Activated T-cell treated with anti-CD3 and anti-CD28 coated beads, Interleukin-2, amount 50 U/mL, for 4 hours (primary cell): ENCODE results near the gene C17orf113. TPM values are rescaled to one million over a fixed set of nuclear protein-coding genes. Genes with fewer than 3 reads are reported as not detected.
"Not testable (repeated sequence)": the region's sequence is repeated elsewhere in the genome, so short reads cannot be mapped to it uniquely, and the experiment has no call there.

Experiments
- ATAC-seq, 2 donors: fragments of 200-7000 bp; cut with Tn5 transposase; one replicate each; pipeline ENCODE4 v1.10.0; 2021
- DNase-seq: peaks from one replicate; pipeline ENCODE4 v3.0.0-alpha.2; 2020
- H3K27me3 Mint-ChIP-seq: one replicate; pipeline ENCODE4 v1.8.0; 2021; ENCODE audit warnings: low read depth, mixed read lengths
- H3K36me3 Mint-ChIP-seq: one replicate; pipeline ENCODE4 v1.8.0; 2022; ENCODE audit warnings: mixed read lengths; ENCODE audit not compliant: insufficient read depth
- H3K4me1 Mint-ChIP-seq: one replicate; pipeline ENCODE4 v1.8.0; 2021; ENCODE audit warnings: low read depth, mixed read lengths
- H3K4me3 Mint-ChIP-seq: one replicate; pipeline ENCODE4 v1.8.0; 2021; ENCODE audit warnings: mild to moderate bottlenecking, moderate library complexity, mixed read lengths
- H3K9me3 Mint-ChIP-seq: one replicate; pipeline ENCODE4 v1.8.0; 2021; ENCODE audit warnings: mixed read lengths
- total RNA-seq, 3 donors: library from RNA; stranded (reverse); gene quantifications; one replicate each; pipeline ENCODE4 v1.2.1, GENCODE V29; 2021

The C17orf113 gene
- total RNA-seq, 3 donors from 2014 or later = 0.08 to 0.13 TPM; not detected in 1

DNA sequence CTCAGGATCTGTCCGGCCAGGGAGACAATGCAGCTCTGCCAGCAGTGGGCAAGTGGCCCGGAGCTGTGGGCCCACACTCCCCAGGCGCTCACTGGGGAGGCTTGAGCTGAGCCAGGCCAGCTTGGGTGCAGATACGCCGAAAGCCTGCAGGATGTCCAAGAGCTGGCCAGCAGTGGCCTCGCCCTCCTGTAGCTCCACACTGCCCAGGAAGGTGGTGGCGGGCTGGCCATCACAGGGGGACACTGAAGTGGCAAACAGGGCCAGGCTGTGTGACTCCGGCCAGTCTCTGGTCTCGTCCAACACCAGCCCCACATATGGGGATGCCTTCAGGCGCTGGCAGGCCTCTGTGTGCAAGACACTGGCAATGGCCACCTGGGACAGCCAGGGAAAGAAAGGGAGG lies 9.6 kb downstream of the C17orf113 start:
- ATAC-seq = no peak
- no peaks in the 10 kb centered on the region for H3K9me3 Mint-ChIP-seq
- no peaks in the 10 kb centered on the region for H3K4me1 Mint-ChIP-seq
- H3K27me3 Mint-ChIP-seq = peaks cover 11% of the 10 kb centered on the region
- H3K4me3 Mint-ChIP-seq = no peak overlapping the region
- no peaks in the 10 kb centered on the region for H3K36me3 Mint-ChIP-seq
- DNase-seq = no peak

DNA sequence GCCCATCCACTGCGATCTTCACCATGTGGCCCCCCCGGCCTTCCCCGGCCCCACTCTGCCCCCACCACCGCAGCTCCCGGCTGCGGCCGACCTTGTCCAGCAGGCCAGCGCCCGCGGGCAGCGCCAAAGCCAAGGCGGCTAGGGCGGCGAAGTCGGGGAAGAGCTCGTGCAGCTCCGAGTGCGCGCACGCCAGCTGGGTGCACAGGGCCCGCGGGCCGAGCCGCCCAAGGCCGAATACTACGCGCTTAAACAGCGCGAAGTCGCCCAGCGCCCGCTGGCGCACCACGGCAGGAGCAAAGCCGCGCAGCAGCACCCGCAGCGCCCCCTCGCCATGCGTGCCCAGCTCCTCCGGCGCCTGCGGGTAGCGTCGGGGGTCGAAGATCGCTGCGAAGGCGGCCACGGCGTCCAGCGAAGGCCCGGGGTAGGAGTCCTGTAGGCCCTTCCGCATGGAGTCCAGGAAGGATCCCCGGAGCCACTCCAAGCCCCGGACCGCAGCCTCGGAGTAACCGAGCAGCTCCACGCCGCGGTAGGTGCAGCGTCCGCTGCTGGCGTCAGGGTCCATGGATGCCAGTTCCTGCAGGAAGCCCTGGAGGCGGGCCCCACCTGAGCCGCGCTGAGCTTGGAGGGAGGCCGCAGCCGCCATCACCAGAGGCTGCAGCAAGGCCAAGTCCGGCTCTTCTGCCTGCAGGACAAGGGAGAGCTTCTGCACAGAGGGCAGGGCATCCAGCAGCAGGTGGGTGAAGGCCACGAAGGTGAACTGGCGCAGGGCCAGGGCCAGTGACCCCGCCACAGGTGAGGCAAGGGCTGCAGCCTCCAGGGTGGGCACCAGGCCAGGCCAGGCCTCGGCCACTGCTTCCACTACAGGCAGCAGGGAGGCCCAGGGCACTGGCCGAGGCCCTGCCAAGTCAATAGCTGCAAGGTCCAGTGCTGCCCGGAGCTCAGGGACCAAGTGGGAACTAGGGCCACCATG lies 10.3 kb downstream of the C17orf113 start:
- DNase-seq (no peak), ATAC-seq (peak in 1 of 2 donors; percentile 48)
- Mint-ChIP-seq H3K4me3 (no peak overlapping the region), H3K27me3 (peaks cover 13% of the 10 kb centered on the region), H3K9me3 (no peaks in the 10 kb centered on the region), H3K36me3 (no peaks in the 10 kb centered on the region), H3K4me1 (no peaks in the 10 kb centered on the region)

DNA sequence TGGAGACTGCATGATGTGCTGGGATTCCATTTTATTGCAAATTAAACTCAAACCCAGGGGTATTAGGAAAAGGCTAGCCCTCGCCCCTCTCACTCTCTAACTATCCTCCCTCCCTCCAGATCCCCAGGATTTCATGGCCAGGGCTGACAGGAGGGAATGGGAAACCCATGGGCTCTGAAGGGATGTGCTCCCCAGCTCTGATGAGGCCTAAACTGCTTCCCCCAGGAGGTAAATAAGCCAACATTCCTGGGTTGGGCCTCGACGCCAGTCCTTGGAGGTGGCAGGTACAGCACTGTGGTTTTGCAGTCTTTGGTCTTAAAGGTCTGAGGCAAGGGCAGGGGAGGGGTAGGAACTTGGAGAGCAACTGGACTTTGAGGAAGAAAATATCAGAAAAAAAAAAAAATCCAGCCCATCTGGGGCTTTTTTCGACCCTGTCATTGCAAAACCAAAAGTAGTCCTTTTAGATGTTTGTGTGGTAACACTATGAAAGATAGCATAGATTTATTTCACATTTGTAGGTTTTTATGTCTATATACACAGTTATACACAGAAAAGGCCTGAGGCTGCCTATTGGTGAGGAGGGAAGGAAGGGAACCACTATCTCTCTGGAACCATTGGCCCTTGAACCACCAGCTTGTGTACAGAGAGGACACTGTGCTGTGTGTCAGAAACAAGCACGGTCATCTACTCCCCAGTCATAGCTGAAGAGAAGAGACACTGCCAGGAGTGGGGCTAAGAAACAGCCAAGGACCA lies 12.0 kb downstream of the C17orf113 start:
- Mint-ChIP-seq H3K36me3 (no peaks in the 10 kb centered on the region), H3K4me3 (no peak overlapping the region), H3K4me1 (peaks cover 5% of the 10 kb centered on the region), H3K27me3 (peaks cover 15% of the 10 kb centered on the region), H3K9me3 (no peaks in the 10 kb centered on the region)
- ATAC-seq (peak in 1 of 2 donors; percentile 20), DNase-seq (no peak)

DNA sequence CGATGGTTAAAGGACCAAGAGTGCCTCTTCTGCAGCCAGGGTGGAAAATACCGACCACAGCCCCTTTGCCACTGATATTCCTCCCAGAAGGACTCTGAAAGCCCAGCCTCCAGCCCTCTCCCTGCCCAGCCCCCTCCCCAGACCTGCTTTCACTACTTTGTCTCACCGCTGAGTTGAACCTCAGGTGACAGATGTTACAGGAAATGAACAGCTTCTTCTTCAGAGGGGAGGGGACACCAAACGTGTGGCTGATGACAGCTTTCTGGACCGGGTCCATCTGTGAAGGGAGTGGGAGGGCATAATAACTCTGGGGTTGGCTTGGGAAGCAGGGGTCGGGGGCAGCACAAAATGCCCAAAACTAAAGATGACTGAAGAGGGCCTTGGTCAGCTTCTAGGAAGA lies 16.3 kb downstream of the C17orf113 start:
- Mint-ChIP-seq H3K36me3 (no peaks in the 10 kb centered on the region), H3K4me3 (no peak overlapping the region), H3K4me1 (peaks cover 5% of the 10 kb centered on the region), H3K27me3 (peaks cover 14% of the 10 kb centered on the region), H3K9me3 (no peaks in the 10 kb centered on the region)
- DNase-seq (no peak), ATAC-seq (no peak)

DNA sequence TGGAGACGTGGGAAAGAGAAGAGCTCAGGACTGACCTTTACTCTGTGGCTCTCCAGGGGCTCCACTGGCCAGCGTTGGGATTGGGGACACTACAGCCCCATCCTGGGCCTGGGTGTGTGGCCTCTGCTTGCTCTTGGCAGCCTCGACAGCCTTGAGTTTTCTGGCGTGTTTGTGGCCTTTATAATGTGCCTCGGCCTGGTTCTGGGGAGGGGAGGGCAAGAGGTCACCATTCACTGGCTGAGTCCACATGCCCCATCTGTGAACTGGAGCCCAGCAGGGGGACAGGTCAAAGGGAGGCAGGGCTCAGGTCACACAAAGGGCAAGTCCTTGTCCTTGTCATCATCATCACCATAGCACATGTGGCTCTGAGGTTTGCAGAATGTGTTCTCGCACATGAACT lies 18.8 kb downstream of the C17orf113 start:
- Mint-ChIP-seq H3K27me3 (peaks cover 6% of the 10 kb centered on the region), H3K4me1 (peaks cover 5% of the 10 kb centered on the region), H3K4me3 (no peak overlapping the region), H3K36me3 (no peaks in the 10 kb centered on the region), H3K9me3 (no peaks in the 10 kb centered on the region)
- ATAC-seq (no peak), DNase-seq (no peak)

DNA sequence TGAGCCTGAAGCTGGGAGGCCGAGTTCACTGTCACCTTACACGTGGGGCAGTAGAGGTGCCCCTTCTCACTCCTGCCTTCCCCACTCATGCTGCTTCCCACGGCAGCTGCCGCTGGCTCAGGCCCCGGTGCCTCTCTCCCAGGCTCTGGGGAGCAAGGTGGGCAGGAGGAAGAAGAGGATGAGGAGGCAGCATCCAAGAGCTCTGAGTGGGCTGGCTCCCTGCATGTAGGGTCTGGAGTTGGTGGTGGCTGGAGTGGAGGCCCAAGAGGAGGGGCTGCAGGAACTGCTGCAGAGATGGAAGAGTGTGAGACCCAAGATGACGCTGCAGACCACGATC lies 21.6 kb downstream of the C17orf113 start:
- Mint-ChIP-seq H3K4me1 (peaks cover 8% of the 10 kb centered on the region), H3K9me3 (no peaks in the 10 kb centered on the region), H3K4me3 (no peak overlapping the region), H3K36me3 (peaks cover 4% of the 10 kb centered on the region), H3K27me3 (peaks cover 3% of the 10 kb centered on the region)
- DNase-seq (no peak), ATAC-seq (no peak)

DNA sequence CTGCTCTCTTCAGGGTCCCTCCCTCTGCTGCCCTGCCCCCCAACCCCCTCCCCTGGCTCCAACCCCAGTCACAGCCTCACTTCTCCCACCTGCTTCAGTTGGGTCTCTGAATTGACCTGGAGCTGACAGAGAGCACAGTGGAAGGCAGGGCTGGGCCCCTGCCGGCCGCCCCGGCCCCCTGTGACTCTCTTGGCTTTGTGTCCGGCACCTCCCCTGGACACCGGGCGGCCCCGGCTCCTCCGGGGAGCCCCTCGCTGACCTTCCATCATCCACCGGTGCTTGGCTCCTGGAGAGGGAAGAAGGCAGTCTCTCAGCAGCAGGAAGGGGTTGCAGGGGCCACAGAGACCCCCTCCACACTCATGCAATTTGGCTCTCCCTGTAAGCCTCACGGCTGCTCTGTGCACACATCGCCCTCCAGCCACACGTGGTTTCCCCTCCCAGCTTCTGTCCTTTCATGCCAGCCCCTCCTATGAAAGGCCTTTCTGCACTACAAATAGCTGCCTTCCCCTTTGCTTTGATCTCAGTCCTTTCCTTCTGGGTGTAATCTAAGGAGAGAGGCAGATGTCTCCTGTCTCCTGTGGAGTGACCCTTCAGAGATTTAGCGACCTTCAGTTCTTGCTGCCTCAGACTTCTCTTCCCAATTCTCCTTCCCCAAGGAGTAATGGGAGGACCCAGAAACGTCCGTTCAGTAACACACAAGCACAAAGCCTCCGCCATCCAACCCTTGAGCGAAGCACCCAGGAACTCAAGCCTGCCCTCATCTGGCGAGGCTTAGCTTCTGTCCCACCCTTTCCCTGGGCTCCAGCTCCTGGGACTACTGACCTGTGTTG lies 22.2 kb downstream of the C17orf113 start:
- H3K4me1 Mint-ChIP-seq = peaks cover 6% of the 10 kb centered on the region
- no peak for DNase-seq

DNA sequence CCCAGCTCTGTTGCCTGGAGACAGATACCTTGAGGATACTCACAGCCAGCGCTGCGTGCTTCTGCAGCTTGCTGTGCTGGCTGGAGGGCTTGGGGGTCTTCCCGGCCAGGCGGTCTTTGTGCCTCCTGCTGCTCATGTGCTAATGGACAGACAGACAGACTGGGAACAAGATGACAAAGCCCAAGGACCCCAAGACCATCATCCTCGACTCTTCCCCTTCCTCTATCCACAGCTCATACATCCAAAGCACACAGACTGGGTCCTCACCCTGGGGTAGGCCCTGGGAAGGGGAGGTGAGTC lies 22.9 kb downstream of the C17orf113 start:
- peaks cover 3% of the 10 kb centered on the region for H3K27me3 Mint-ChIP-seq
- H3K4me1 Mint-ChIP-seq = peaks cover 6% of the 10 kb centered on the region
- H3K36me3 Mint-ChIP-seq = peaks cover 7% of the 10 kb centered on the region
- H3K9me3 Mint-ChIP-seq = no peaks in the 10 kb centered on the region
- ATAC-seq (no peak), DNase-seq (no peak)
- no peak overlapping the region for H3K4me3 Mint-ChIP-seq

More for the DNA sequence above, 22.2 kb downstream of the C17orf113 start:
- ATAC-seq = no peak
- Mint-ChIP-seq H3K9me3 (no peaks in the 10 kb centered on the region), H3K4me3 (no peak overlapping the region), H3K27me3 (peaks cover 3% of the 10 kb centered on the region), H3K36me3 (peaks cover 7% of the 10 kb centered on the region)

DNA sequence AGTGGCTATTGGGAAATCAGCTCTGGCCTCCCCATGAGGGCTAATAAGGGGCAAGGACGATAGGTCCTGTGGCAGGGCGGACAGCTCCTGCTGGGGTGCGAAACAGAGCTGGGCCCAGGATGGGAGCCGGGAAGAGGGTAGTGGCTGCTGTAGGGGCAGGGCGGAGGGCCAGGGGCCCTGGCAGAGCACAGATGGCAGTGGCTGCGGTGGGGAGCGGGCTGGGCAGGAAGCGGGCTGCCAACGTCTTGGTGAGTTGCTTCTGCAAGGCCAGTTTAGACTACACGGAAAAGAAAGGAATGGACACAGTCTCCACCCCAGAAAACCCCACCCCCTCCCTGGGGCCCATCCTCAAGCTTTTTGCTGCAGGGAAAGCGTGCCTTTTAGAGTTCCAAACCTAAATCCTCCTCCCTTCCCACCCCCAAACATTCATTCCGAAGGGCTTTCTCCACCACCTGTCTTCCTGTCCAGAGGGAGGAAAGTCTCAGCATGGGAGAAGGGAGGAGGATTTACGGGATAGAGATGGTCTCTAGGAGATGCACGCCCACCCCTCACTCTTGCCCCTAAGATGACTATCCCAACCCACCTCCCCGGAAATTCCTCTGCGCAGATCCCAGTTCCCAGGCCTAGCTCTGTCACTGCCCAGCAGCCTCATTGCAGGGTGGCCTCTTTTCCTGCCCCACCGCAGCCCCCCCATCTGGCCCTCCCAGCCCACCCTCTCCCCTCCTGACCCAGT lies 23.4 kb downstream of the C17orf113 start:
- peaks cover 10% of the 10 kb centered on the region for H3K4me1 Mint-ChIP-seq
- H3K9me3 Mint-ChIP-seq = no peaks in the 10 kb centered on the region
- peaks cover 10% of the 10 kb centered on the region for H3K36me3 Mint-ChIP-seq
- DNase-seq (no peak), ATAC-seq (no peak)
- peaks cover 3% of the 10 kb centered on the region for H3K27me3 Mint-ChIP-seq
- H3K4me3 Mint-ChIP-seq = no peak overlapping the region

DNA sequence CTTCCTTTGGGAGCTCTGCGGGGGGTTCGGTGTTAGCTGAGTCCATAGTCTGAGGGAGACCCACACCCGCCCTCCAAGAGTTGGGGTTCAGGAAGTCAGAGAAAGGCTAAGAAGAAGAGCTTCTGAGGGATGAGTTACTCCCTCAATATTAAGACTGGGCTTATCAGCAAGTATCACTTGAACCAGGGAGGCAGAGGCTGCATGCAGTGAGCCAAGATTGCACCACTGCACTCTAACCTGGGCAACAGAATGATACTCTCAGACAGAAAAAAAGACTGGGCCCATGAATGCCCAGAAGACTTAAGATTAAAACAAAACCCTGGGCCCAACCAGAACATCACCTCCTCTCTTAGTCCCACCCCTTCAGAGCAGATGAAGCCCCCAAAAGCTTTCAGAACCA lies 24.5 kb downstream of the C17orf113 start:
- H3K36me3 Mint-ChIP-seq = peaks cover 14% of the 10 kb centered on the region
- H3K27me3 Mint-ChIP-seq = peaks cover 3% of the 10 kb centered on the region
- no peak for DNase-seq
- H3K9me3 Mint-ChIP-seq = no peaks in the 10 kb centered on the region
- H3K4me1 Mint-ChIP-seq = peaks cover 15% of the 10 kb centered on the region
- no peak overlapping the region for H3K4me3 Mint-ChIP-seq
- ATAC-seq = no peak

DNA sequence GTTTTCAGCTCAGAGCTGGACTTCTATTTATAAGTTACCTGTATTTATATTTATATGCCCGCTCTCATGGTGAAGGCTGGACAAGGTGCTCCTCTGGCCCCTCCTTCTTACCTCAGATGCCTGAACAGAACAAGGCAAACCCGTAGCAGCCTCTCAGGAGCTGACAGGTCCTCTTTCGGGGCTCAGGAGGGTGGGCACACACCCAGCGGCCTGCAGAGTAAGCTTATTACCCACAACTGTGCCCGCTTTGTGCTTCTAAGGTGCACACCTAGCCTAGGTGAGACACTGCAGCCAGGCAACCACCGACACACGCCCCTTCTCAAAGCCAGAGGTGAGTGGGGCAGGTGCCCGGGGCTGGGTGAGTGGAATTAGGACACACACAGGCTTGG lies 25.2 kb downstream of the C17orf113 start:
- H3K4me3 Mint-ChIP-seq = no peak overlapping the region
- H3K9me3 Mint-ChIP-seq = no peaks in the 10 kb centered on the region

DNA sequence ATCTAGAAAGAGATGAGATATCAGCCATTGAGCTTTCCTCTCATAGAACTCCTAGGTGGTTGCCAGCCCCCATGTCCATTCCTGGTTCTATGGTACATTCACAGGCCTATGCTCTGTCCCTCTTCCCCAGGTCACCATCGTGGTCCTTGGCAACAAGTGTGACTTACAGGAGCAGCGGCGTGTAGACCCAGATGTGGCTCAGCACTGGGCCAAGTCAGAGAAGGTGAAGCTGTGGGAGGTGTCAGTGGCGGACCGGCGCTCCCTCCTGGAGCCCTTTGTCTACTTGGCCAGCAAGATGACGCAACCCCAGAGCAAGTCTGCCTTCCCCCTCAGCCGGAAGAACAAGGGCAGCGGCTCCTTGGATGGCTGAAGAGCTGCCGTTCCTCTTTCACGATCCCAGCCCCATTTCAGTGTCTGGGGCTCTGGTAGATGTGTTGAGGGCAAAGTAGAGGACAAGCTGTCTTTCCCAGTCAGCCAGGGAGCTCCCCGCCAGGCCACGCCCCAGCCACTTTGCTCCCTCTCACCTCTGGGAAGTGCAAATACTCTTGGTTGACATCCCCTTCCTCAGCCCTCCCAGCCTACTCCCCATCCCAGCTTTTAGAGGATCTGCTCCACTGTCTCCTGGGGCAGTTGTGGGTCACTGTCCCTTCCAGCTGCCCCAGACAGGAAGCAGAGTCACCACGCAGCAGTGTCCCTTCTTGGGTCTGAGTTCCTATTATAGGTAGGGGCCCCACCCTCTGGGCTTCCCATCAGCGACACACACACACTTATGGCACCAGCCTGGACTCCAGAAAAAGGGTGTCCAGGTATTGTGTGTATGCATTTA lies 26.7 kb downstream of the C17orf113 start:
- Mint-ChIP-seq H3K36me3 (peaks cover 14% of the 10 kb centered on the region), H3K27me3 (no peaks in the 10 kb centered on the region), H3K9me3 (no peaks in the 10 kb centered on the region), H3K4me3 (no peak overlapping the region), H3K4me1 (peaks cover 31% of the 10 kb centered on the region)
- no peak for DNase-seq
- ATAC-seq = no peak

More for the DNA sequence above, 25.2 kb downstream of the C17orf113 start:
- no peak for DNase-seq
- Mint-ChIP-seq H3K4me1 (peaks cover 23% of the 10 kb centered on the region), H3K27me3 (no peaks in the 10 kb centered on the region), H3K36me3 (peaks cover 14% of the 10 kb centered on the region)
- ATAC-seq = no peak

DNA sequence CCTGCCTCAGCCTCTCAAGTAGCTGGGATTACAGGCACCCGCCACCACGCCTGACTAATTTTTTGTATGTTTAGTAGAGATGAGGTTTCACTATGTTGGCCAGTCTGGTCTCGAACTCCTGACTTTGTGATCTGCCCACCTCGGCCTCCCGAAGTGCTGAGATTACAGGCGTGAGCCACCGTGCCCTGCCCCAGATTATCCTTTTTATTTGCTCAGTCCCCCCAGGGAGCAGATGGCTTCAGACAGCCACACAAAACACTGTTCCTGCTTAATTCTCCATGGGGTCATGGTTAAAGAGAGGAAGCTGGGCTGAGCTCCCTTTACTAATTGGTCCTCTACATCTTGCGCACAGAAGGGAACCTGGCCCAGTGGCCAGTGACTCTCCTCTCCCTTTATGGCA lies 29.6 kb downstream of the C17orf113 start:
- H3K4me1 Mint-ChIP-seq = peaks cover 45% of the 10 kb centered on the region

More for the DNA sequence above, 29.6 kb downstream of the C17orf113 start:
- peak overlapping the region; percentile 93 for H3K4me3 Mint-ChIP-seq
- H3K36me3 Mint-ChIP-seq = peaks cover 15% of the 10 kb centered on the region
- not testable (repeated sequence) for DNase-seq, ATAC-seq, H3K27me3 Mint-ChIP-seq, H3K9me3 Mint-ChIP-seq
